ENCODE measurements around the gene PITPNC1.

DNA sequence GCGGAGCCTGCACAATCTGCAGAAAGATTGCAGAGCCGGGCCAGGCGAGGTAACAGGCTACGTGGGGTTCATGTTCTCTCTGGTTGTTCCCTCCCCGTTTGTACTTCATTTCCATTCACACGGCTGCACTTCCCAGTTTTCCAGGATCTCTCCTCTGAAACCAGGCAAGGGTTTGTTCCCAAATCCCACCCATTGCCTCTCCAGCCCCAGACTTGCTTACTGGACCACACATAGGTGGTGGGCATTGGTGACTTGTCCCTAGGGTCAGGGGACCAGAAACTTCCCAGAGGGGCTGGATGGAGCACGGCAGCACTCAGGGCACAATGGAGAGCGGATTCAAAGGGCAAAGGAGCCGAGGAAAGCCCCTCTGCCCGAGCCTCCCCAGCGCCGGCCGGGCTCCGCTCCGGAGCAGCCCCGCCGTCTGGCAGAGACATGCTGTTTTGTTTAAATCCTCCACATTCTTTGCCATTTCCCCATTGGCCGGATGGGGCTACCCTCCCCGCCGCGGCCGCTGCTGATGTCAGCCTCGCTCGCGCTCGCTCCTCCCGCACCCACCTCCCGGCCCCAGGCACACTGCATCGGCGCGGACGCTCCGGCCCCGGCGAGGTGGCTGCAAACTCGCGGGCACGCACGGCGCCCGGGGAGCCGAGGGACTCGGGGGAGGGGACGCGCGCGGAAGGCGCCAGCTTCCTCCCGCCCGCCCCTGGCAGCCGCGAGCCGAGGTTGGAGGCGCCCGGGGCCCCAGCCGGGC, at the start of gene PITPNC1:
- TF ChIP-seq, protein P1, sequence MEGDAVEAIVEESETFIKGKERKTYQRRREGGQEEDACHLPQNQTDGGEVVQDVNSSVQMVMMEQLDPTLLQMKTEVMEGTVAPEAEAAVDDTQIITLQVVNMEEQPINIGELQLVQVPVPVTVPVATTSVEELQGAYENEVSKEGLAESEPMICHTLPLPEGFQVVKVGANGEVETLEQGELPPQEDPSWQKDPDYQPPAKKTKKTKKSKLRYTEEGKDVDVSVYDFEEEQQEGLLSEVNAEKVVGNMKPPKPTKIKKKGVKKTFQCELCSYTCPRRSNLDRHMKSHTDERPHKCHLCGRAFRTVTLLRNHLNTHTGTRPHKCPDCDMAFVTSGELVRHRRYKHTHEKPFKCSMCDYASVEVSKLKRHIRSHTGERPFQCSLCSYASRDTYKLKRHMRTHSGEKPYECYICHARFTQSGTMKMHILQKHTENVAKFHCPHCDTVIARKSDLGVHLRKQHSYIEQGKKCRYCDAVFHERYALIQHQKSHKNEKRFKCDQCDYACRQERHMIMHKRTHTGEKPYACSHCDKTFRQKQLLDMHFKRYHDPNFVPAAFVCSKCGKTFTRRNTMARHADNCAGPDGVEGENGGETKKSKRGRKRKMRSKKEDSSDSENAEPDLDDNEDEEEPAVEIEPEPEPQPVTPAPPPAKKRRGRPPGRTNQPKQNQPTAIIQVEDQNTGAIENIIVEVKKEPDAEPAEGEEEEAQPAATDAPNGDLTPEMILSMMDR (IDR thresholded peaks at IDR 0.05), result peak in 2 of 4 experiments; percentile 15 to 20
- TF ChIP-seq POLR2A (IDR thresholded peaks at IDR 0.05), result peak; percentile 67 to 83

Measured in uterus (tissue), 2 donors.